NCI-H345 treated with DMSO at 0.1 percent for 48 hours (cell line): Measurements from ENCODE around the gene C5orf15.
"Not testable (repeated sequence)": the region's sequence is repeated elsewhere in the genome, so short reads cannot be mapped to it uniquely, and the experiment has no call there.

ENCODE experiments used
- DNase-seq: peaks from one replicate; lab custom pipeline; 2025; ENCODE audit not compliant: unreplicated experiment; lab: John Stamatoyannopoulos, UW

C5orf15 gene

GRCh38 chr5:133963493-133964128 lies 4.8 kb downstream of the C5orf15 start:
- DNase-seq, result no peak

GRCh38 chr5:133962801-133963476 lies 5.5 kb downstream of the C5orf15 start:
- no peak for DNase-seq

- no peak for DNase-seq
These were observed 6.3 kb downstream of the C5orf15 start for GRCh38 chr5:133962131-133962530.

- DNase-seq, result no peak
These were observed 8.8 kb downstream of the C5orf15 start for GRCh38 chr5:133959643-133960042.

- DNase-seq, result no peak
These were observed 10.8 kb downstream of the C5orf15 start for GRCh38 chr5:133957591-133957990.

GRCh38 chr5:133957080-133957479 lies 11.3 kb downstream of the C5orf15 start:
- no peak for DNase-seq

- not testable (repeated sequence) for DNase-seq
These were observed 12.2 kb downstream of the C5orf15 start for GRCh38 chr5:133956196-133956595.

GRCh38 chr5:133953568-133954145 lies 14.8 kb downstream of the C5orf15 start:
- DNase-seq, result no peak

GRCh38 chr5:133952729-133953567 lies 15.5 kb downstream of the C5orf15 start:
- DNase-seq, result no peak

- DNase-seq, result no peak
These were observed 17.4 kb downstream of the C5orf15 start for GRCh38 chr5:133950821-133951612.

- no peak for DNase-seq
These were observed 19.7 kb downstream of the C5orf15 start for GRCh38 chr5:133948721-133949120.

- DNase-seq, result no peak
These were observed 21.0 kb downstream of the C5orf15 start for GRCh38 chr5:133947431-133947841.

- DNase-seq, result no peak
These were observed 22.9 kb downstream of the C5orf15 start for GRCh38 chr5:133945568-133945967.

GRCh38 chr5:133944263-133945185 lies 23.9 kb downstream of the C5orf15 start:
- peak; percentile 45 for DNase-seq

GRCh38 chr5:133943475-133943817 lies 25.0 kb downstream of the C5orf15 start:
- DNase-seq, result no peak

GRCh38 chr5:133942614-133943474 lies 25.6 kb downstream of the C5orf15 start:
- no peak for DNase-seq

- DNase-seq, result no peak
These were observed 26.8 kb downstream of the C5orf15 start for GRCh38 chr5:133941456-133942196.

GRCh38 chr5:133939668-133940067 lies 28.8 kb downstream of the C5orf15 start:
- no peak for DNase-seq
